Measurements from ENCODE around the gene RCSD1.
"Not testable (repeated sequence)": the region's sequence is repeated elsewhere in the genome, so short reads cannot be mapped to it uniquely, and the experiment has no call there.

The RCSD1 gene

DNA sequence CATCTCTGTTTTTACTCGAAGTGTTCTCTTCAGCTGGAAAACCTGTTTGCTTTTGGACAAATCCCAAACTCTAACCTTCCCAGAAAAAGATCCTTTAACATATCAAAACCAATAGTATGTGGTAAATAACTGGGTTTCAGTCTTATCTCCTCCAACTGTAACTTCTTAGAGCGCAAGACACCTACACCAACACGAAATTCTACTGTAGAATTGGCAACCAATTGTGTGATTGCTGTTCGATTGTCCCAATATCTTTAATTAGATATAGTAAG, 85.9 kb downstream of the RCSD1 start:
- TF ChIP-seq, protein P1, sequence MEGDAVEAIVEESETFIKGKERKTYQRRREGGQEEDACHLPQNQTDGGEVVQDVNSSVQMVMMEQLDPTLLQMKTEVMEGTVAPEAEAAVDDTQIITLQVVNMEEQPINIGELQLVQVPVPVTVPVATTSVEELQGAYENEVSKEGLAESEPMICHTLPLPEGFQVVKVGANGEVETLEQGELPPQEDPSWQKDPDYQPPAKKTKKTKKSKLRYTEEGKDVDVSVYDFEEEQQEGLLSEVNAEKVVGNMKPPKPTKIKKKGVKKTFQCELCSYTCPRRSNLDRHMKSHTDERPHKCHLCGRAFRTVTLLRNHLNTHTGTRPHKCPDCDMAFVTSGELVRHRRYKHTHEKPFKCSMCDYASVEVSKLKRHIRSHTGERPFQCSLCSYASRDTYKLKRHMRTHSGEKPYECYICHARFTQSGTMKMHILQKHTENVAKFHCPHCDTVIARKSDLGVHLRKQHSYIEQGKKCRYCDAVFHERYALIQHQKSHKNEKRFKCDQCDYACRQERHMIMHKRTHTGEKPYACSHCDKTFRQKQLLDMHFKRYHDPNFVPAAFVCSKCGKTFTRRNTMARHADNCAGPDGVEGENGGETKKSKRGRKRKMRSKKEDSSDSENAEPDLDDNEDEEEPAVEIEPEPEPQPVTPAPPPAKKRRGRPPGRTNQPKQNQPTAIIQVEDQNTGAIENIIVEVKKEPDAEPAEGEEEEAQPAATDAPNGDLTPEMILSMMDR (IDR thresholded peaks at IDR 0.05; ENCODE audit: insufficient read depth, low read depth, low read length, missing control alignments) = no peak
- peak overlapping the region; percentile 82 for H3K4me3 ChIP-seq (ENCODE audit: low read length)
- no peak for DNase-seq (ENCODE audit: low read depth)

DNA sequence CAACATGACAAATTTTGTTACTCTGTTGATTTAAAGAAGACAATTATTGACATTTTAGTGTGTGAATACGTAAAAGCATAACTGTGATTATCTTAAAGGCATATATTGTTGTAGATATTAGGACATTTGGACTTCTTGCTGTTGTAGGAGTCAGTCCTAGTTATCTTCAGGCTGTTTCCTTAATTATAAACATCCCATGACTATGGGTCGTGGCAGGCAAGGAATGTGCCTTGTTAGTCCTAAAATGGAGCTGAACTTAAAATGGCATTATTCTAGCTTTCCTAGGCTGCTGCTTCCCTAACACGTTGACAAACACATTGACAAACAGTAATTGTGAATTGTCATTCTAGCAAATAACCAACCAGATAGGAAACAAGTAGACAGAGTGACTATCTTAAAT, 87.3 kb downstream of the RCSD1 start:
- no peak for DNase-seq (ENCODE audit: low read depth)
- H3K4me3 ChIP-seq (ENCODE audit: low read length) = no peak overlapping the region
- TF ChIP-seq, protein P1 (IDR thresholded peaks at IDR 0.05; ENCODE audit: insufficient read depth, low read depth, low read length, missing control alignments) = no peak

DNA sequence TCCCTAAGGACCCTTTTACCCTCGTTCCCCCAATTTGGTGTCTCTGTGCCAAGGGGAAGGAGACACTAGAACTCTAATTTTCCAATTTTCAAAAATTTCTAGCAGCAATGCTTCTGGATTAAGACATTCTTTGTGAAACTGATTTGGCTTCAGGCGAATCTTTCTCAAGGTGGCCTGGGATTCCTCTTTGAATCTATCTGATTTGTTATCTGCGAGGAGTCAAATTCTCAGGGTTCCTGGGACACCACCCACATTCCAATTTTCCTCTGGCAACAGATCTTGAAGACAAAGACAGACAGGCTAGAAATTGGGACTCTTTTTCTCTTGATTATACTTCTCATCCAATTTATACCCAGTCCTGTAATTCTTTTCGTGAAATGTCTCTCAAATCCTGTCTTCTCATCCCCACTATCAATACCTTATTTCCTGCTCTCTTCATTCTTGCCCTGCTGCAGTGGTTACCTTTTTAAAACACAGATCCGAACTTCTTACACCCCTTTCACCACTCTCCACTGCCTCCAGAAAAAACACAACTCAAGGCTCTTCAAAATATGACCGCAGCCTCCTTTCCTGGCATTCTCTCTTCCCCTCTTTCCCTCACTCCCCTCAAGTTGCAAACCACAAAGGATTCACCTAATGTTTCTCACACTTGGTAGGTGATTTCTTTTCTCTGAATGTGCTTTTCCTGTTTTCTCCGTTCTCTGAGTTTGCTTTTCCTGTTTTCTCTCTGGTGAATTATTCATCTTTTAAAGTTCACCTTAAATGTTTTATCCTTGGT, 89.1 kb downstream of the RCSD1 start:
- TF ChIP-seq, protein P1 (IDR thresholded peaks at IDR 0.05; ENCODE audit: insufficient read depth, low read depth, low read length, missing control alignments) = no peak
- no peak for DNase-seq (ENCODE audit: low read depth)
- H3K4me3 ChIP-seq (ENCODE audit: low read length) = no peak overlapping the region

DNA sequence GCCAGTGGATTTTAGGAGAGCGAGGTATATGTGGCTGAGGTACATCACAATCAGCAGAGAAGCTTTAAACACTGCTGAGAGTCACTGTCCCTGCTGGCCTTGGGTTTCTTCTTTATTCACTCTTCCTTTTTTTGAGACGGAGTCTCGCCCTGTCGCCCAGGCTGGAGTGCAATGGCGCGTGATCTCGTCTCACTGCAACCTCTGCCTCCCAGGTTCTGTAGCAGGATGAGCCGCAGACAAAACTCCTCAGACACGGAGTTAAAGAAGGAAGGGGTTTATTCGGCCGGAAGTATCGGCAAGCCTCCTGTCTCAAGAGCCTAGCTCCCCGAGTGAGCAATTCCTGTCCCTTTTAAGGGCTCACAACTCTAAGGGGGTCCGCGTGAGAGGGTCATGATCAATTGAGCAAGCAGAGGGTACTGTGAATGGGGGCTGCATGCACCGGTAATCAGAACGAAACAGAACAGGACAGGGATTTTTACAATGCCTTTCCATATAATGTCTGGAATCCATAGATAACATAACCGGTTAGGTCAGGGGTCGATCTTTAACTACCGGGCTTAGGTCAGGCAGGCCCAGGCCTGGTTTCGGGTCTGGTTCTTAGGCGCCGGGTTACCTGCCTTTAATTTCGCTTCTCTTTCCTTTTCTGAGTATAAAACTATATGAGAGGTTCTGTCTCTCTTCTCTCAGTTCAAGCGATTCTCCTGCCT, 89.8 kb downstream of the RCSD1 start:
- not testable (repeated sequence) for DNase-seq (ENCODE audit: low read depth); H3K4me3 ChIP-seq (ENCODE audit: low read length)

DNA sequence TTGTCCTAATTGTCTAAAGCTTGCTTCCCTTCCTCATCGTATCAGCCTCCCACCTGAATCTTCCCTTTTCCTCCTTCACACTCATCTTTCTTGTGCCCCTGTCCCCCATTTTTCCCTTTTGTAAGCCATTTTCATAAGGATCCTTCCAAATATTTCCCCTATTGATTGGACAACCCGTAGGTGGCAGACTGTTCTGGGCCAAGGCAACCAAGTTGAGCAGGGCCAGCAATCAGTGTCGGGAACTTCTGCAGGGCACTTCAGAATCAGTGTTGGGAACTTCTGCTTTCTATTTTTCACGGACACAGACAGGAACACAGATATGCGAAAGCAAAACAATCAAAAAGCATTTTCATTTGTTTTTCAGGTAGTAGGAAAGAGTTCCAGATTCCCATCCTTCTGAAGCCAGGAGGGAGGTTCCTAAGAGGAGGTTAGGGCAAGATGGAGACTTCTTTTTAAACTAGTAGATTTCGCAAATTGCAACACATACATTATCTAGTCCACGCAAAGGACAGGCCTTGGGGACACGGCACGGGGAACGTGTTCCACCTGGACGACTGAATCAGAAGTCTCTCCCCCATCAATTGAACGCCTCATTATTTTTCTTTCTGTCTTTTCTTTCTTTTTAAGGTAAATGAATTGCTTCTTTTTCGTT, 91.1 kb downstream of the RCSD1 start:
- TF ChIP-seq, protein P1 (IDR thresholded peaks at IDR 0.05; ENCODE audit: insufficient read depth, low read depth, low read length, missing control alignments) = peak; percentile 57
- H3K4me3 ChIP-seq (ENCODE audit: low read length) = peak overlapping the region; percentile 76
- DNase-seq (ENCODE audit: low read depth) = peak; percentile 67

DNA sequence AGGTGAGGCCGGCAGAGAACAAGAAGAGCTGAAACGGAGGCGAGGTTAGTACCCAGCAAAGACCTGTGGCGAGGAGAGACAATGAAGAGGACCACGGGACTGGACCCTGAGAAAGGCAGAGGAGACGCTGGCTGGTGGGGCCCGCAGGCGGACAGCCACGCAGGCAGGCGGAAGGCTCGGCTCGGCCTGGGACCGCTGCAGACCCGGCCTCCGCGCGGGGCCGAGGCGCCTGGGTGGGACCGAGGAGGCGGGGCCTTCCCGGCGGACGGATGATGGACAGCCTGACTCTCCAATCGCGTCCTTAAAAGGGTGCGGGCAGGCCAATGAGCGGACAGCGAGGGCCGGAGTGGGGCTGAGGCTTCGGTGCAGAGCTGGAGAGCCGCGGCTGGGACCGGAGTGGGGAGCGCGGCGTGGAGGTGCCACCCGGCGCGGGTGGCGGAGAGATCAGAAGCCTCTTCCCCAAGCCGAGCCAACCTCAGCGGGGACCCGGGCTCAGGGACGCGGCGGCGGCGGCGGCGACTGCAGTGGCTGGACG, 91.7 kb downstream of the RCSD1 start, which contains the start of gene MPZL1:
Gene MPZL1, plus strand, starts transcription at position 366 of the 535 bp plus-strand sequence. CDS start 170 bp downstream, outside the sequence.
- peak within 1 kb of the TSS; percentile 76 for H3K4me3 ChIP-seq (ENCODE audit: low read length)
- TF ChIP-seq, protein P1 (IDR thresholded peaks at IDR 0.05; ENCODE audit: insufficient read depth, low read depth, low read length, missing control alignments) = no peak
- peak; percentile 94 for DNase-seq (ENCODE audit: low read depth)
